Astrocyte (in vitro differentiated cells and primary cell): ENCODE results near the gene TPST2. TPM values are rescaled to one million over a fixed set of nuclear protein-coding genes. Genes with fewer than 3 reads are reported as not detected.
A peak's percentile ranks its signal among the peaks of the same experiment; 100 is the strongest.

Source experiments
- DNase-seq: peaks from one replicate; pipeline ENCODE4 v3.0.0-alpha.2; 2010; ENCODE audit warnings: low read depth
- FAIRE-seq: peaks from 2 replicates; lab custom pipeline; 2011; peaks lifted over from hg19 to GRCh38; lab: Jason Lieb, UNC
- H2AFZ ChIP-seq: 2 replicates; pipeline ENCODE4 v1.6.0; 2012; ENCODE audit warnings: low read depth, low read length, inconsistent platforms
- H3K27ac ChIP-seq: 2 replicates; pipeline ENCODE4 v1.5.1; 2011; ENCODE audit warnings: low read depth, low read length, inconsistent platforms
- H3K27me3 ChIP-seq: 2 replicates; pipeline ENCODE4 v1.6.0; 2011; ENCODE audit warnings: low read length, inconsistent platforms; ENCODE audit not compliant: insufficient read depth
- H3K36me3 ChIP-seq: 2 replicates; pipeline ENCODE4 v1.5.1; 2011; ENCODE audit warnings: low read length, inconsistent platforms; ENCODE audit not compliant: insufficient read depth
- H3K4me1 ChIP-seq: 2 replicates; pipeline ENCODE4 v1.5.1; 2011; ENCODE audit warnings: low read length, inconsistent platforms; ENCODE audit not compliant: insufficient read depth
- H3K4me2 ChIP-seq: 2 replicates; pipeline ENCODE4 v1.6.0; 2012; ENCODE audit warnings: low read length, inconsistent platforms
- H3K4me3 ChIP-seq: 2 replicates; pipeline ENCODE4 v1.5.1; 2011; ENCODE audit warnings: low read depth, mild to moderate bottlenecking, low read length, inconsistent platforms; ENCODE audit not compliant: insufficient read depth
- H3K79me2 ChIP-seq: 2 replicates; pipeline ENCODE4 v1.6.0; 2012; ENCODE audit warnings: mild to moderate bottlenecking, low read length, inconsistent platforms; ENCODE audit not compliant: insufficient read depth
- H3K9ac ChIP-seq: 2 replicates; pipeline ENCODE4 v1.6.0; 2012; ENCODE audit warnings: mild to moderate bottlenecking, low read length, inconsistent platforms
- H3K9me3 ChIP-seq: 2 replicates; pipeline ENCODE4 v1.5.1; 2012; ENCODE audit warnings: low read depth, mild to moderate bottlenecking, low read length, inconsistent platforms; ENCODE audit not compliant: insufficient read depth
- H4K20me1 ChIP-seq: 2 replicates; pipeline ENCODE4 v1.6.0; 2012; ENCODE audit warnings: low read length, inconsistent platforms; ENCODE audit not compliant: insufficient read depth
- H3K27ac Mint-ChIP-seq: one replicate; pipeline ENCODE4 v1.8.0; 2021; ENCODE audit warnings: mild to moderate bottlenecking, mixed read lengths; ENCODE audit not compliant: unreplicated experiment
- H3K27me3 Mint-ChIP-seq: one replicate; pipeline ENCODE4 v1.8.0; 2021; ENCODE audit warnings: low read depth, mixed read lengths; ENCODE audit not compliant: unreplicated experiment
- H3K36me3 Mint-ChIP-seq: one replicate; pipeline ENCODE4 v1.8.0; 2021; ENCODE audit warnings: low read depth, mixed read lengths; ENCODE audit not compliant: unreplicated experiment
- H3K4me1 Mint-ChIP-seq: one replicate; pipeline ENCODE4 v1.8.0; 2021; ENCODE audit warnings: low read depth, mixed read lengths; ENCODE audit not compliant: unreplicated experiment
- H3K4me3 Mint-ChIP-seq: one replicate; pipeline ENCODE4 v1.8.0; 2021; ENCODE audit warnings: mild to moderate bottlenecking, moderate library complexity, mixed read lengths; ENCODE audit not compliant: unreplicated experiment
- H3K9me3 Mint-ChIP-seq: one replicate; pipeline ENCODE4 v1.8.0; 2021; ENCODE audit warnings: mild to moderate bottlenecking, mixed read lengths; ENCODE audit not compliant: unreplicated experiment
- CTCF ChIP-seq: IDR thresholded peaks from 2 replicates; pipeline ENCODE4 v1.5.1; 2011; ENCODE audit warnings: low read depth, mild to moderate bottlenecking, inconsistent platforms, low read length, moderate library complexity; ENCODE audit not compliant: insufficient read depth
- EZH2 ChIP-seq: IDR thresholded peaks from 2 replicates; pipeline ENCODE4 v1.6.1; 2012; ENCODE audit warnings: mild to moderate bottlenecking, low read length, inconsistent platforms; ENCODE audit not compliant: insufficient read depth
- total RNA-seq: library from RNA; stranded (reverse); gene quantifications from 2 replicates; pipeline ENCODE4 v1.2.1, GENCODE V29; 2021

Gene TPST2
- total RNA-seq, 1 donor from 2014 or later, result 55.7 TPM

GRCh38 chr22:26483043-26483438 lies 106.9 kb downstream of the TPST2 start:
- H3K27ac Mint-ChIP-seq, result peak overlapping the region; percentile 98
- H3K27ac ChIP-seq, result peak overlapping the region; percentile 96

GRCh38 chr22:26482161-26482560 lies 107.8 kb downstream of the TPST2 start:
- H3K27me3 Mint-ChIP-seq, result no peaks in the 10 kb centered on the region
- peak overlapping the region; percentile 97 for H3K4me3 Mint-ChIP-seq
- DNase-seq (no peak), FAIRE-seq (no peak)
- H4K20me1 ChIP-seq, result no peaks in the 10 kb centered on the region
- no peak overlapping the region for H3K27ac Mint-ChIP-seq
- H3K27me3 ChIP-seq, result no peaks in the 10 kb centered on the region
- H3K4me1 ChIP-seq, result peaks cover 36% of the 10 kb centered on the region
- peaks cover 4% of the 10 kb centered on the region for H3K36me3 Mint-ChIP-seq
- no peak overlapping the region for H3K4me3 ChIP-seq
- H3K79me2 ChIP-seq, result peaks cover 74% of the 10 kb centered on the region
- H3K9ac ChIP-seq, result no peak overlapping the region
- peaks cover 57% of the 10 kb centered on the region for H3K4me1 Mint-ChIP-seq
- TF ChIP-seq EZH2 (no peak), CTCF (no peak)
- peak overlapping the region; percentile 100 for H3K4me2 ChIP-seq
- H3K36me3 ChIP-seq, result peaks cover 4% of the 10 kb centered on the region
- H3K9me3 ChIP-seq, result no peaks in the 10 kb centered on the region
- H3K9me3 Mint-ChIP-seq, result no peaks in the 10 kb centered on the region
- no peak overlapping the region for H3K27ac ChIP-seq
- H2AFZ ChIP-seq, result no peak overlapping the region

More at GRCh38 chr22:26483043-26483438, 106.9 kb downstream of the TPST2 start:
- Mint-ChIP-seq H3K36me3 (peaks cover 6% of the 10 kb centered on the region), H3K4me1 (peaks cover 48% of the 10 kb centered on the region), H3K4me3 (peak overlapping the region; percentile 97), H3K27me3 (no peaks in the 10 kb centered on the region), H3K9me3 (no peaks in the 10 kb centered on the region)
- H4K20me1 ChIP-seq, result no peaks in the 10 kb centered on the region
- TF ChIP-seq EZH2 (no peak), CTCF (no peak)
- DNase-seq, result no peak
- H3K9me3 ChIP-seq, result no peaks in the 10 kb centered on the region
- H3K4me3 ChIP-seq, result peak overlapping the region; percentile 99
- no peak for FAIRE-seq
- H3K36me3 ChIP-seq, result peaks cover 11% of the 10 kb centered on the region
- peaks cover 79% of the 10 kb centered on the region for H3K79me2 ChIP-seq
- H3K9ac ChIP-seq, result peak overlapping the region; percentile 99
- peak overlapping the region; percentile 100 for H3K4me2 ChIP-seq
- H3K27me3 ChIP-seq, result no peaks in the 10 kb centered on the region
- peaks cover 30% of the 10 kb centered on the region for H3K4me1 ChIP-seq
- peak overlapping the region; percentile 90 for H2AFZ ChIP-seq

GRCh38 chr22:26481694-26482093 lies 108.2 kb downstream of the TPST2 start:
- FAIRE-seq (no peak), DNase-seq (no peak)
- Histone ChIP-seq H4K20me1 (no peaks in the 10 kb centered on the region), H2AFZ (no peak overlapping the region), H3K4me1 (peaks cover 40% of the 10 kb centered on the region), H3K36me3 (peaks cover 4% of the 10 kb centered on the region), H3K4me3 (no peak overlapping the region), H3K4me2 (no peak overlapping the region), H3K9me3 (no peaks in the 10 kb centered on the region), H3K79me2 (peaks cover 71% of the 10 kb centered on the region), H3K9ac (no peak overlapping the region), H3K27me3 (no peaks in the 10 kb centered on the region), H3K27ac (no peak overlapping the region)
- no peak for TF ChIP-seq CTCF
- no peak for TF ChIP-seq EZH2
- H3K4me3 Mint-ChIP-seq, result peak overlapping the region; percentile 97
- H3K27ac Mint-ChIP-seq, result no peak overlapping the region
- H3K36me3 Mint-ChIP-seq, result peaks cover 4% of the 10 kb centered on the region
- peaks cover 60% of the 10 kb centered on the region for H3K4me1 Mint-ChIP-seq
- no peaks in the 10 kb centered on the region for H3K9me3 Mint-ChIP-seq
- no peaks in the 10 kb centered on the region for H3K27me3 Mint-ChIP-seq
